HAP-1 (cell line): ENCODE results near the gene RWDD4.
"Not testable (repeated sequence)": the region's sequence is repeated elsewhere in the genome, so short reads cannot be mapped to it uniquely, and the experiment has no call there.

Source experiments
- DNase-seq, 2 experiments: peaks; one replicate each; pipeline ENCODE4 v3.0.0-alpha.2; 2016 to 2020; ENCODE audit warnings: low spot score in 2 of 2
- H3K27me3 ChIP-seq: fragments of 250-450 bp; sonication (Bioruptor Pico); 2 replicates; pipeline ENCODE4 v1.5.1; 2020; ENCODE audit warnings: low read depth, mild to moderate bottlenecking, moderate library complexity
- H3K36me3 ChIP-seq: fragments of 250-450 bp; sonication (Bioruptor Pico); replicated peaks from 2 replicates; pipeline ENCODE4 v1.5.1; 2020; ENCODE audit warnings: mild to moderate bottlenecking
- H3K4me1 ChIP-seq: fragments of 250-450 bp; sonication (Bioruptor Pico); 2 replicates; pipeline ENCODE4 v1.5.1; 2020; ENCODE audit warnings: mild to moderate bottlenecking
- H3K4me3 ChIP-seq: fragments of 250-450 bp; sonication (Bioruptor Pico); 2 replicates; pipeline ENCODE4 v1.5.1; 2020; ENCODE audit warnings: mild to moderate bottlenecking, moderate library complexity
- H3K9me3 ChIP-seq: fragments of 250-450 bp; sonication (Bioruptor Pico); 2 replicates; pipeline ENCODE4 v1.5.1; 2020; ENCODE audit warnings: mild to moderate bottlenecking, moderate library complexity
- in situ Hi-C: fragments of 300-500 bp; cut with MboI; formaldehyde crosslinking; loops from 3 replicates; pipeline ENCODE4 v1.14.3; 2020; ENCODE audit warnings: low sequenced_read_pairs, inconsistent platforms, mixed read lengths

RWDD4 gene

DNA sequence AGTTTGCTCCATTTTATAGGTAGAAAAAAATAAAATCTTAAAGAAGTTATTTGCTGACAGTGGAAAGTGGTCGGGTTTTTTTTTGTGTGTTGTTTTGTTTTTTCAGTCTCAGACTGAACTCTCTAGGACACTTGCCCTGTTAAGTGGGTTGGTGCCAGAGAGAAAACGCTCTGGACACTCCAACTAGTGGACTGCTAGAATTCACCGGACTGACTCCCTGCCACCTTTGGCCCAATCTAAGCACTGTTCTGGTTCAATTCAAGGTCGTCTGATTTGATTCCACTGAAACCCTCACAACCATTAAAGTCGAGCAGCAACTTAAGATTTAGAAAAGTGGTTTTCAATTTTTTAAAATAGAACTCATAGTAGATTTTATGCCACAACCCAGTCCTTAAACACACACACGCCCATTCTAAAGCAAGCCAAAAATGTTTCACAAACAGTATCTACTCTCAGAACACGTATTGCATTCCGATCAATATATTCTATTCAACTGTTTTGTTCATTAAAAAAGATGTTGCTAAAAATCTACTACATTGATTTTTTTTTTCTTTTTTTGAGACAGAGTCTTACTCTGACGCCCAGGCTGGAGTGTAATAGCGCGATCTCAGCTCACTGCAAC, 27.3 kb downstream of the RWDD4 start:
- H3K4me3 ChIP-seq: no peak overlapping the region
- no peak for DNase-seq
- H3K36me3 ChIP-seq: no peaks in the 10 kb centered on the region

GRCh38 chr4:183627979-183628588, 30.9 kb downstream of the RWDD4 start:
- in situ Hi-C loops: no loop called here
- H3K36me3 ChIP-seq: no peaks in the 10 kb centered on the region
- DNase-seq: no peak
- no peaks in the 10 kb centered on the region for H3K9me3 ChIP-seq
- no peaks in the 10 kb centered on the region for H3K27me3 ChIP-seq
- no peaks in the 10 kb centered on the region for H3K4me1 ChIP-seq
- H3K4me3 ChIP-seq: no peak overlapping the region

More for the DNA sequence above, 27.3 kb downstream of the RWDD4 start:
- Histone ChIP-seq H3K9me3 (no peaks in the 10 kb centered on the region), H3K4me1 (peaks cover 5% of the 10 kb centered on the region), H3K27me3 (no peaks in the 10 kb centered on the region)
- in situ Hi-C loops: no loop called here

- H3K4me3 ChIP-seq, H3K4me1 ChIP-seq, H3K27me3 ChIP-seq, in situ Hi-C loops, H3K36me3 ChIP-seq, DNase-seq, H3K9me3 ChIP-seq: not testable (repeated sequence)
These were observed 31.7 kb downstream of the RWDD4 start for GRCh38 chr4:183627286-183627685.

DNA sequence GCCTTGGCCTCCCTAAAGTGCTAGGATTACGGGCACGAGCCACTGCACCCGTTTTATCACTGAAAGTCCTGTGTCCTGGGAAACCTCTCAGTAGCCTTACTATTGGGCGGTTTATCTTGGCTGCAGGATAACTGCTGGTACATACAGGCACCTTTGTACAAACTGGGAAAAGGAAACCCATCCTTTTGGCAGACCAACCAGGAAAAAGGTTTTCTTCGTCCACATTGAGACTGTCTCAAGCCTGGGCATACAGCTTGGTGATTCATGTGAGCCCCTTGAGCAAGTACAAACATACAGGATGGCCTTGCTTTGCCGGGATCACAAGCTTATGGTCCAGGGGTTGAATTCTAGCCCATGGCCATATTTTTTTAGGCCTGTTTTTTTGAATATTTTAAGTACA, 32.8 kb downstream of the RWDD4 start:
- in situ Hi-C loops: no loop called here

DNA sequence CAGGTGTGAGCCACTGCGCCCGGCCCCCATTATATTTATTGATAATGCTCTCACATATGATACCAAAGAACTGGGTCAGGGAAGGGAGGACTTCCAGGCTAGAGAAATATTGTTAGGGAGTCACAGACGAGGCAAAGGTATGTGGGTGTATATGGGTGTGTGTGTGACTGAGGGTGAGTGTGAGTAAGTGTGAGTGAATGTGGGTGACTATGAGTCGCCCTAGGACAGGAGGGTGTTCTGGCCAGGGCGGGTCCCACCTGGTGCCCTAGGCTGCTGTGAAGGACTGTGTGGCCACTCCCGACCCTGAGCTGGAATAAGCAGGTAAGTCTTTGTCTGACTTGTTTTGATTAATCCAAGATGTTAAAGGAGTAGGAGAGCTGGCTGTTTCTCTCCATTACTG, 34.4 kb downstream of the RWDD4 start:
- H3K4me3 ChIP-seq: no peak overlapping the region
- no peaks in the 10 kb centered on the region for H3K27me3 ChIP-seq
- H3K4me1 ChIP-seq: no peaks in the 10 kb centered on the region
- no peak for DNase-seq
- in situ Hi-C loops: no loop called here
- H3K36me3 ChIP-seq: no peaks in the 10 kb centered on the region
- no peaks in the 10 kb centered on the region for H3K9me3 ChIP-seq

More for the DNA sequence above, 32.8 kb downstream of the RWDD4 start:
- Histone ChIP-seq H3K4me3 (no peak overlapping the region), H3K9me3 (no peaks in the 10 kb centered on the region), H3K36me3 (no peaks in the 10 kb centered on the region), H3K4me1 (no peaks in the 10 kb centered on the region), H3K27me3 (no peaks in the 10 kb centered on the region)
- DNase-seq: no peak

- H3K27me3 ChIP-seq: no peaks in the 10 kb centered on the region
- H3K4me3 ChIP-seq: no peak overlapping the region
- no peaks in the 10 kb centered on the region for H3K36me3 ChIP-seq
- in situ Hi-C loops: no loop called here
- H3K4me1 ChIP-seq: no peaks in the 10 kb centered on the region
- DNase-seq: no peak
- H3K9me3 ChIP-seq: no peaks in the 10 kb centered on the region
These were observed 37.1 kb downstream of the RWDD4 start for GRCh38 chr4:183621875-183622274.

- no peak for DNase-seq
- Histone ChIP-seq H3K27me3 (no peaks in the 10 kb centered on the region), H3K36me3 (no peaks in the 10 kb centered on the region), H3K9me3 (no peaks in the 10 kb centered on the region), H3K4me3 (no peak overlapping the region), H3K4me1 (no peaks in the 10 kb centered on the region)
- in situ Hi-C loops: no loop called here
These were observed 38.6 kb downstream of the RWDD4 start for GRCh38 chr4:183620421-183620820.

DNA sequence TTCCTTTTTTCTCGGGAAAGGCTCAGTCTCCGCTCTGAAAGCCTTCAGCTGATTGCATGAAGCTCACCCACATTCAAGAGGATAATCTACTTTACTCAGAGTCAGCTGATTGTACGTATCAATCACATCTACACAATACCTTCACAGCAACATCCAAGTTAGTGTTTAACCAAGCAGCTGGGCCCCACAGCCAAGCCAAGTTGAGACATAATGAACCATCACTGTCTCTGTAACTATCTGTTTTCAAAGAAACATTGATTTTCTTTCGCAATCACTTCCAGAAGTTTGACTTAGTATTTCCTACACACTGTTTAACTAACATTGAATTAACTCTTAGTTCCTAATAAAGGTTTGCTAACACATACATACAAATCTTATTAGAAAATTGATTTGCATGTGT, 40.3 kb downstream of the RWDD4 start:
- no peaks in the 10 kb centered on the region for H3K4me1 ChIP-seq
- H3K36me3 ChIP-seq: no peaks in the 10 kb centered on the region
- H3K9me3 ChIP-seq: no peaks in the 10 kb centered on the region
- no peak overlapping the region for H3K4me3 ChIP-seq
- in situ Hi-C loops: no loop called here
- H3K27me3 ChIP-seq: no peaks in the 10 kb centered on the region
- no peak for DNase-seq

- in situ Hi-C loops: no loop called here
- no peak for DNase-seq
- no peaks in the 10 kb centered on the region for H3K4me1 ChIP-seq
- no peaks in the 10 kb centered on the region for H3K36me3 ChIP-seq
- no peaks in the 10 kb centered on the region for H3K9me3 ChIP-seq
- H3K4me3 ChIP-seq: no peak overlapping the region
- H3K27me3 ChIP-seq: no peaks in the 10 kb centered on the region
These were observed 41.9 kb downstream of the RWDD4 start for GRCh38 chr4:183617075-183617474.

DNA sequence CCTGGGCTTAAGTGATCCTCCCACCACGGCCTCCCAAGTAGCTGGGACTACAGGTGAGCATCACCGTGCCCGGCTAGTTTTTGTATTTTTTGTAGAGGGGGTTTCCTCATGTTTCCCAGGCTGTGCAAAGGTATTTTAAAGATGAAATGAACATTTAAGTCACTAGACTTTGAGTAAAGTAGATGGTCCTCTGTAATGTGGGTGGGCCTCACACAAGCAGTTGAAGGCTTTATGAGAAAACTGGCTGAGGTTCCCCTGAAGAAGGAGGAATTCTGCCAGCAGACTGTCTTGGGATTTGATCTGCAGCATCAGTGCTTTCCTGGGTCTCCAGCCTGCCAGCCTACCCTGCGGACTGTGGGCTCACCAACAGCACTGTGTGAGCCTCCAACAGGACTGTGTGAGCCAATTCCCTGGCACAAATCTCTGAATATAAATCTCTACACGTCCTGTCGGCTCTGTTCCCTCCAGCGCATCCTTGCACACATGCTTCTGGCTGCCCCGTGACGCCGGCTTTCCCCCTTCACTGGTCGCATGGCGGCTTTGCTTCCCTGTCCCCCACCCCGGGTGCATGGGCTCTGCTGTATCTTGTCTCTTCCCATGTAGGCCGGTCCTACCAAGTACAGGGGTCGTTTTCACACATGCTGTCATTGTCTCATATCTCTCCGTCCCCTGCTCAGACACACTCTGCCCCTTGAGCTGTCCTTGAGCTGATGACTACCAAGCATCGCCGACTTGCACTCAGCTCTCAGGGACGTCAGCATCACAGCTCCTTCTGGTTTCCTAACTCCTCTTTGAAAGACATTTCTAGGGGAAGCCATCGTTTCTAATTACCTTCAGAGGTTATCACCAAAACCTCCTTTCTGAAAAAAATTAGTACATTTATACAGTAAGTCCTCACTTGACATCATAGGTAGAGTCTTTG, 46.4 kb downstream of the RWDD4 start:
- H3K9me3 ChIP-seq: no peaks in the 10 kb centered on the region
- no peak overlapping the region for H3K4me3 ChIP-seq
- H3K36me3 ChIP-seq: no peaks in the 10 kb centered on the region
- no peaks in the 10 kb centered on the region for H3K27me3 ChIP-seq
- H3K4me1 ChIP-seq: no peaks in the 10 kb centered on the region
- DNase-seq: no peak
- in situ Hi-C loops: no loop called here

GRCh38 chr4:183611210-183611830, 47.7 kb downstream of the RWDD4 start:
- H3K9me3 ChIP-seq: no peaks in the 10 kb centered on the region
- in situ Hi-C loops: no loop called here
- no peak overlapping the region for H3K4me3 ChIP-seq
- no peaks in the 10 kb centered on the region for H3K36me3 ChIP-seq
- no peak for DNase-seq
- no peaks in the 10 kb centered on the region for H3K27me3 ChIP-seq
- no peaks in the 10 kb centered on the region for H3K4me1 ChIP-seq

DNA sequence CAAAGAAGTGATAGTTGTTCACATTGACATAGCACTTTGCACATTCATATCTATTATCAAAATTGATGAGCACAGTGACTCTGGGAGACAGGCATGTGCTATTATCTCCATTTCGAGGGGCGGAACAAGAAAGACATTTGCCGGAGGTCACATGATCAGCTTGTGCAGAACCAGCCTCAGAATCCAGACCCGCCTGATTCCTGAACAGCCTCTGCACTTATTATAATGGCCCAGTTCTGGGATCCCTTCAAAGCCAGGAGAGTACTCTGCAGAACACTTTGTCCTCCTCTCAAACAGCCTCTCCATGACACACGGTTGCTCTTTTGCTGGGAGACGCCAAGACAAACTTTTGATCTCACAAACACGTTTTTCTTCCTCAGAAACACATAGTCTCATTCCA, 48.4 kb downstream of the RWDD4 start:
- no peaks in the 10 kb centered on the region for H3K9me3 ChIP-seq
- H3K36me3 ChIP-seq: no peaks in the 10 kb centered on the region
- H3K27me3 ChIP-seq: no peaks in the 10 kb centered on the region
- no peaks in the 10 kb centered on the region for H3K4me1 ChIP-seq
- in situ Hi-C loops: no loop called here
- no peak overlapping the region for H3K4me3 ChIP-seq
- DNase-seq: no peak

DNA sequence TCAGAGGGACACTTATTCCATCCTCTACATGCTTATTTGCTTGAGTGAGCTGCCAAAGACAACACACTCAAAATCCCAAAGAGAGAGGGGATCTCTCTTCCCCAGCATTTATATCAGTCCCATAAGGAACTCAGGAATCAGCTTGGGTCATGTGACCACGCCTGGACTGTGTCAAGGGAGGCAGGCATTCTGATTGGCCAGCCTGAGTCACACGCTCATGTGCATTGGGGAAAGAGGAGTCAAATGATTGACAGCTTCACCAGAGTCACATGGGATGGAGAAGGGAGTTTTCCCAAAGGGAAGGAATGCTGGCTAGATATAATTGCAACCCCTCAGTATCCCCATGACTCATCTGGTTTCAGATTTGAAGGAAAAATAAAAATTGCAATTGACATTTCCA, 49.0 kb downstream of the RWDD4 start:
- DNase-seq: peak in 1 of 2 experiments; percentile 45
- in situ Hi-C loops: no loop called here
- Histone ChIP-seq H3K36me3 (no peaks in the 10 kb centered on the region), H3K27me3 (no peaks in the 10 kb centered on the region), H3K4me3 (no peak overlapping the region), H3K4me1 (no peaks in the 10 kb centered on the region), H3K9me3 (no peaks in the 10 kb centered on the region)

DNA sequence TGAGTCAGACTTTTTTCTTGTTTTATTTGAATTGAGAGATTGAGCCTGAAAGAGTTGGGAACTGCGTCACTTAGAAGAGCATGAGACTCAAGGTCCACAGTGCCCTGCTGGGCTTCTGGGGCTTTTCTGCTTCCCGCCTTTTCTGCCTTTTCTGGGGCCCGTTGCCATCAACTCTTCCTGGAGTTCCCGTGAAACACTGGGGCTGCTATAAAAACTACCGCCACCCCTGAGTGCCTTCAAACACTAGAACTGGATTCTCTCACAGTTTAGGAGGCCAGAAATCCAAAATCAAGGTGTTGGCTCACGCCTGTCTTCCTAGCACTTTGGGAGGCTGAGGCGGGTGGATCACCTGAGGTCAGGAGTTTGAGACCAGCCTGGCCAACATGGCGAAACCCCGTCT, 49.8 kb downstream of the RWDD4 start:
- Histone ChIP-seq H3K4me3 (no peak overlapping the region), H3K9me3 (no peaks in the 10 kb centered on the region), H3K36me3 (no peaks in the 10 kb centered on the region), H3K27me3 (no peaks in the 10 kb centered on the region), H3K4me1 (no peaks in the 10 kb centered on the region)
- in situ Hi-C loops: no loop called here
- DNase-seq: no peak
